Kasumi-1 (cell line): ENCODE measurements around the gene BLVRB.
A peak's percentile ranks its signal among the peaks of the same experiment; 100 is the strongest.
"Not testable (repeated sequence)": the region's sequence is repeated elsewhere in the genome, so short reads cannot be mapped to it uniquely, and the experiment has no call there.

ENCODE experiments used
- DNase-seq, 2 experiments: peaks; one replicate each; lab custom pipeline; 2025; lab: John Stamatoyannopoulos, UW

BLVRB gene

DNA sequence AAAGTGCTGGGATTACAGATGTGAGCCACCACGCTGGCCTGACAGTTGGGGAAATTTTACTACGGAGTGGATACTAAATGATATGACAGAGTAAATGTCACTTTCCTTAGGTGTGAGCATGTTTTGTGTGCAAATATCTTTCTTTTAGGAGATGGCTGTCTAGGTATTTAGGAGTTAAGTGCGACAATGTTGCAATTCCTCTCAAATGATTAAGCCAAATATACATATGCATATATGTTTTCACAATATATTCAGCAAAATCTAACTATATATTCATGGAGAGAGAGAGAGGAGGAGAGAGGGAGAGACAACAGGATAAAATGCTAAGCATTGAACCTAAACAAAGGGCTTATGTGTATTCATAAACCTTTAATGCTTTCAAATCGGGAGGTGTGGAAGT lies 16.0 kb downstream of the BLVRB start:
- DNase-seq = no peak

DNA sequence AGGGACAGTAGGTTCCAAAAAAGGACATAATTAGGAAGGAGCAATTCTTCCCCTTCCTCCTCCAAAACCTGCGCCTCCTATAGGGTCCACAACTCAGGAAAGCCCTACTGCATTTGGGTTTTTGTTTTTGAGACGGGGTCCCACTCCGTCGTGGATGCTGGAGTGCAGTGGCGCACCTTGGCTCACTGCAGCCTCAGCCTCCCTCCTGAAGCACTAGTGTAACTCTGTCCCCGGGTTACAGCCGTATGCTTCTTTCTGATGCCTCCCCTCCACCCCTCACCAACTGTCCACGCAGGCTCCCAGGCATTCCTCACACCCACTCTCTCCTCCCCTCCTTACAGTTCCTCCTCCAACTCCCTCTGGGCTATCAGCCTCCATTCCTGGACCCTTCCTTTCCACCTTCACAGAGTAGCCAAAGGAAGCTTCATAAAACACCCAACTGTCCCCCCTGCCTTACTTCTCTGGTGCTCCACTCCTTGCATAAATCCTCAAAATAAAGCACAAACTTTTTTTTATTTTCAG lies 19.2 kb downstream of the BLVRB start:
- no peak for DNase-seq

DNA sequence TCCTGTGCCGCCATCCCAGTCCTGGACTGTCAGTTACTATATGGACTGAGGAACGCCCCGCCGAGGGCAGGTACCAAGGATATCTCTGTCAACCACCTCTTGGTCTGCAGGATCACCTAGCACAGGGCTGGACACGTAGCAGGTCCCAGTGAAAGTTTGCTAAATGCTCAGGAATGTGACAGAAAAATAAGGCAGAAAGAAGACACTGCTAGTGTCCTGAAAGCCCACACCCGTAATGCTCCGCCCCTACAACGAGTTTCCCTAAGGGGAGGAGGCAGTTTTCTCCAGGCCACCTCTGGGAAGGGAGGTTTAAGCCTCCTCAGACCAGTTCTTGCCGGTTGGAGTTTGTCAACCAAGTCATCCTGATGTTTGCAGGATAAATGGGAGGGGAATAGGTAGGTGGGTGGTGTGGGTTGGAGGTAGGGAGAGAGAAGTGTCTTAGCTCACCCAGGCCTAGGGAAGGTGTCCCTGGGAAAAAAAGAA lies 19.7 kb downstream of the BLVRB start:
- no peak for DNase-seq

DNA sequence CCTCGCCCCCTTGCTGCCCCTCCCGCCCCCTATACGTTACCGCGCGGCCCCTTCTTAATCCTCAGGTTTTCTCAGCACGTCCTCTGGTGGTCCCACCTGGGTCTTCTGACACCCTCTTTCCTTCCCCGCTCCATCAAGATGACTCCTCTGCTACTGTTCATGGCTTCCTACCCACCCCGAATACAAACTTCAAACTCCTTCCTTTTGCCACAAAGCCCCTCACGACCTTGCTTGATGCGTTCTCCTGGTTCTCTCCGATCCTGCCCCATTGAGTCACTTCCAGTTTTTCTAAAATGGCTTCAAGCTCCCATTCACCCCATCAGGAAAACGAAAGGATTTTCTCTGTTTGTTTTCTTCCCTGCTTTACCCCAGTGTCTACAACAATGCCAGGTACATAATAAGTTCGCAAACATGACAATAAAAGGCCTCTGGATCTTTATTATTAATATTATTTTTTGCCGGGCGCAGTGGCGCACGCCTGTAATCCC lies 20.7 kb downstream of the BLVRB start:
- no peak for DNase-seq

DNA sequence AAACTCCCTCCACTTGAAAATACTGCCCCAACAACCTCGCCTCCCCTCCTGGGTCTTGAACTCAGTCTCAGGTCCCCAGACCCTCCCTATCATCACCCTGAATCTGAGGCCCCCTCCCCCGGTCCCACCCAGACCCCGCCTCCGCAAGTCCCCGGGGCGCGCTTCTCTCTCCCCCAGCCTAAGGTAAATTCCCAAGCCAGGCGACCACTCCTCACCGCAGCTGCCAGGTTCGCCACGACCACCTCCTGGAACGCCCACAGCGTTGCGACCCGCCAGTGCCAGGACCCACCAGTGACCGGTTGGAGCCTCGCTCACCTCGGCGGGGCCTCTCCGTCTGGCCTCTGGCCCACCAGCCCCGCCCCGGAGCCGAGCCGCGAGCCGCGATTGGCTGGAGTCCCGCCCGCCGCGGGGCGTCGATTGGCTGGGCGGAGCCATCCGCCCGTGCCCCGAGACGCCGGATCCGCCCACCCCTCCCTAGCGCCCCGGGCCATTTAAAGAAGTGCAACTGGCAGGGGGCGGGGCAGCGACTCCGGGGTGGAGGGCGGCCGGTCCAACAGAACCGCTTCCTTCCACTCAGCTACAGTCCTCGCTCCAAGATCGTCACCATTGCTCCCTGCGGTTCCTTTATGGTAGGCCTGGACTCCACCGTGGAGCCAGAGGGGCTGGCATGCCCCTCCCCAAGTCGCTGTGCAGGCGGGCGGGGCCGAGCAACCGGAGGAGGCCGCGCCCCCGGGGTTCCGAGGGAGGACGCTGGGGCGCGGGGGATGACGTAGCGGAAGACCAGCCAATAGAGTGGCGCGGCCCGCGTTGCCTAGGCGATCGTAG lies 21.3 kb downstream of the BLVRB start, which contains the start of gene SERTAD3:
SERTAD3 (minus strand) TSS at position 336 of the 825 bp plus-strand sequence. CDS start 2,255 bp downstream, outside the sequence.
- DNase-seq = peak; percentile 90 to 92

DNA sequence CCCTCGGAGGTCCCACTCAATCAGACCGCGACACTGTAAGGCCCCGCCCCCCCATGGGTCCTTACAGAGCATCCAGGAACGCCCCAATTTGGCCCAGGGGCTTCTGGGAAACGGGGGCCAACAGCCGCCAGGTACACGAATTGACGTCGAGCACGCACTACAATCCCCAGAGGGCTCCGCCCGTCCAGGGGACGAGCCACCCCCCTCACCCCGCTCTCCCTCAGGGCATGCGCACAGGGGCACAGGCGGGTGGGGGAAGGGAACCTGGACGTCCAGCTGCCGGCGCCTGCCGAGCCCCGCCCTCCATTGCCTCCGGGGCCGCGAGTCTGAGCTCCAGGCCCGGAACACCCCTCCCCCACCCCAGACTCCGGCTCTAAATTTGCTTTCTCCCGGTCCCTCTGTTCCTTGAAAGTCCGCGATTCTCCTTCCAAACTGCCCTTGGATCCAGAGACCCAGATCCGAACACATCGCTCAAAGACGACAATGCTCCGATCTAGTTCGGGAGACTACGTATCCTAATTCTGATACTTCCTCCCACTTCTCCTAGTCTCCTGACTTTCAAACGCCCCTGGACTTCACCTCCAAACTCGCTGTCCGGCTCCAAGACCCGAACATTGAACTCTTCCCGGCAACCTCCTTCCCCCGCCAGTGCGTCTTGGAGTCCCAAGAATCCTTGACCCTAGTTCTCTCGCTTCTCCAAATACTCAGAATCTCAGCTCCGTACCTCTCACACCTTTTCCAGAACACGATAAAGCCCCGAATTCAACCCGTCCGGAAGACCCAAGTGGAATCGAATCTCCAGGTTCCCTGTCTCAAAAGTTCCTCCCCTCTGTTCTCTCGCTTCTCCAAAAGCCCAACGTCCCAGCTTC lies 22.2 kb downstream of the BLVRB start:
- DNase-seq = peak; percentile 98 to 99

DNA sequence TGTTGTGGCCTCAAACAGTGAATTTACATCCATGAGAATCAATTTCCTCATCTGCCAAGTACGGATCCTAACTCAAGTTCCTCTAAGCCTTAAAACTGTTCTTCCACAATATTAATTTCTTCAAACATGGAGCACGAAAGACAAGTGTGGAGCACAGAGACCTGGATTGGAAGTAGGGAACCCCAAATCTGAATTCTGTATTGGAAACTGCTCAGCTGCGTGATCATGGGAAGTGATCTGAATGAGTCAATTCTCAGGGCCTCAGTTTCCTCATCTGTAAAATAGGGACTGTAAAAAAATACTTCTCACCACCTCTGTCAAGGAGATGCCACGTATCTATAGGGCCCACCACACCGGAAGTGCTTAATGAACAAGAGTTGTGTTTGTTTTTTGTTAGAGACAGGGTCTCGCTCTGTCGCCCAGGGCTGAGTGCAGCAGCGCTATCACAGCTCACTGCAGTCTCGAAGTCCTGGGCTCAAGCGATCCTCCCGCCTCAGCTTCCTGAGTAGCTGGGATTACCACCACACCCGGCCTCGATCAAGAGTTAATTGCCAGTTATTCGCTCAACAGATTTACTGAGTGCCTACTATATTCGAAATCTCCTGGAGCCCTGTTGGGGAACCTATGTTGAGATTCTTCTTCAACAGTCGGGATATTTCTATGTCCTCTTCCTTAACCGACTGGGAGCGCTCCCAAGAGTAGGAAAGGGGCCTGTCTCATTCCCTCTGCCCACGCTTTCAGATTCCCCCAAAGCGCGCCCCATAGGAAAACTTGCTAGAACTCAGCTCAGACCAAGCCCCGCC lies 23.0 kb downstream of the BLVRB start:
- DNase-seq = no peak

DNA sequence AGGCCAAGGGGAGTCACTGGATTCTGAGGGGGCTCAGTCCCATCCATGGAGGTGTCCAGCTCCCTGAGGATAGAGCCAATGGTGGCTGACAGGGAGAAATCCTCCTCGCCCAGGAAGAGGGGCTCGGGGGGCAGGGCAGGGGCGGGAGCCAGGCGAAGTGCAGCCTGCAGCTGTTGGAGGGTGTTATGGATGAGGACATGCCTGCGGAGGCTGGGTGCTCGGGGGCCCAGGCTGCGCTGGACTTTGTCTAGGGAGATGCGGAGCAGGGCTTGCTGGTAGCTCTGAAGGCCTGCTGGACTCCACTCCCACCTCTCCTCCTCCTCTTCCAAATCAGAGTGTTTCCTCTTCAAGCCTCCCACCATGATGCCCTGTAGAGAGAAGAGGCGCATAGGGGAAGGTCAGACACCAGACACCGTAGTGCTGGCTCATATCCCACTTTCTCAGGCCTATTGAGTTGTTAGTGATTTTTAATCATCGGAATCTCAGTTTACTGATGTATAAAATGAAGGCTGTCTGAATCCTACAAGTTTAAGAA lies 23.8 kb downstream of the BLVRB start:
- DNase-seq = no peak

DNA sequence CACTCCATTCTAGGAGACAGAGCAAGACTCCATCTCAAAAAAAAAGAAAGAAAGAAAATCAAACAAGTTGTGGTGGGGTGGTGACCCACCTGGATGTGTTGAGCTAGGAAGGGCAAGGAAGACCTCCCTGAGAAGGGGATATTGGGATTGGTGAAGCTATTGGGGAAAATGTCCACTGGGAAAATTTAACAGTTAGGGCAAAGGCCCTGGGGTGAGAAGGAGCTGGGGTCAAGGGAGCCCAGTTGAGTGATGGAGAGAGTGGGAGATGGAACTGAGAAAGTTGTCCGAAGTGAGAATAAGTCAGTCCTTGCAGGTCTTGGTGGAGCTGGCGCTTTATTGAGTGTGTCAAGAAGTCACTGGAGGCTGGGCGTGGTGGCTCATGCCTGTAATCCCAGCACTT lies 27.3 kb downstream of the BLVRB start:
- DNase-seq = no peak

DNA sequence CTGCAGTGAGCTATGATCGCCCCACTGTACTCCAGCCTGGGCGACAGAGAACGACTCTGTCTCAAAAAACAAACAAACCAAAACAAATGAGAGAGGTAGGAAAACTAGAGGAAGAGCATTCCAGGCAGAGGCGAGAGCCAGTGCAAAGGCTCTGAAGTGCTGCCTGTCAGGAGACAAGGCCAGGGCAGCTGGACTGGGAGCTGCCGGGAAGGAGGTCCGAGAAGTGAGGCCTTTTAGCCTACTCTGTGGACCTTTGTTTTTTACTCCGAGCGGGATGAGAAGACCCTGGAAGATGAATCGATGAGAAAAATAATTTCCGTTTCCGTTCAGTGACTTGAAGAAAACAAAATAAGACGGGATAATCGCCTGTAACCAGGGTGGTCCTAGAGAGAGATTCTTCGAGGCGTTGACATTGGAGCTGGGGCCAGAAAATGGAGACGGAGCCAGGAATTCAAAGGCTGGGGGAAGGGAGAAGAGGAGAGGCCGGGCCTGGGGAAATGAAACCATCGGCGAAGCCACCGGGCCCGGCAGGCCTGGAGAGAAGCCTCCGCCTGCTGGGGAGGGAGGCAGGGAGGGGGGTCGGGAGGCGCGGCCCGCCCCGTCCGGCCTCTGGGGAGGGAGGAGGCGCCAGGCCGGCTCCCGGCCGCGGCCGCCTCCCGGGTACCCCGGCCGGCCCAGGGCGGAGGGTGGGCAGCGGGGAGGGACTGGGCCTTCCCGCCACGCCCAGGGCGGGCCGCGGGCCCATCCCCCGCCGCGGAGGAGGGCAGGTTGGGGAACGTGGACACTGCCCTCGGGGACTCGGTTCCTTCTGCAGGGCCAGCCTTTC lies 31.9 kb downstream of the BLVRB start:
- peak; percentile 11 to 38 for DNase-seq

DNA sequence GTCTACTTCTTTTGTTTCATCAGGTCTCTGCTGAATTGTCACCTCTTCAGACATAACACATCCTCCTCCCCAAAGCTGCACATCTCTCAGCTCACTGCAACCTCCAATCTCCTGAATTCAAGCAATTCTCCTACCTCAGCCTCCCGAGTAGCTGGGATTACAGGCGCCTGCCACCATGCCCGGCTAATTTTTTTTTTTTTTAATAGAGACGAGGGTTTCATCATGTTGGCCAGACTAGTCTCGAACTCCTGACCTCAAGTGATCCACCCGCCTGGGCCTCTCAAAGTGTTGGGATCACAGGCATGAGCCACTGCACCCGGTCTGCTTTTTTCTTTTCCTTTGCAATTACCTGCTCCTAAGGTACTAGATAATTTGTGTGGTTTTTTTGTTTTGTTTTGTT lies 32.8 kb downstream of the BLVRB start:
- DNase-seq = not testable (repeated sequence)

DNA sequence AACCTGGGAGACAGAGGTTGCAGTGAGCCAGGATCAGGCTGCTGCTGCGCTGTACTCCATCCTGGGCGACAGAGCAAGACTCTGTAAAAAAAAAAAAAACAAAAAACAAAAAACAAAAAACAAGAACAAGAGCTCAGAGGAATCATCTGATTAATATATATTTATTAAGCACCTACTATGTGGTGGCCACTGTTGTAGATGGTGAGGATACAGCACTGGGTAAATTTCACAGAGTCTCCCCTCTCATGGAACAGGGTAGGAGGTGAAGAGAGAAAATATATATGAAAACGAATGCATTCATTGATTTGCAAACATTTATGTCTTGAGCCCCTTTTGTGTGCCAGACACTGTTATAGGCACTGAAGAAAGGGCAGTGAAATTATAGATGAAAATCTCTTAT lies 33.8 kb downstream of the BLVRB start:
- DNase-seq = no peak

DNA sequence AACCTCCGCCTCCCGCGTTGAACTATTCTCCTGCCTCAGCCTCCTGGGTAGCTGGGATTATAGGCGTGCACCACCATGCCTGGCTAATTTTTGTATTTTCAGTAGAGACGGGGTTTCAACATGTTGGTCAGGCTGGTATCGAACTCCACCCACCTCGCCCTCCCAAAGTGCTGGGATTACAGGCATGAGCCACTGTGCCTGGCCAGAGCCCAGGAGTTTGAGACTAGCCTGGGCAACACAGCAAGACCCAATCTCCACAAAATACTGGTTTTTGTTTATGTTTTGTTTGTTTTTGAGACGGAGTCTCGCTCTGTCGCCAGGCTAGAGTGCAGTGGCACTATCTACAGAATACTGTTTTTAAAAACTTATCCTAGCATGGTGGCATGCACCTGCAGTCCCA lies 35.3 kb downstream of the BLVRB start:
- not testable (repeated sequence) for DNase-seq

DNA sequence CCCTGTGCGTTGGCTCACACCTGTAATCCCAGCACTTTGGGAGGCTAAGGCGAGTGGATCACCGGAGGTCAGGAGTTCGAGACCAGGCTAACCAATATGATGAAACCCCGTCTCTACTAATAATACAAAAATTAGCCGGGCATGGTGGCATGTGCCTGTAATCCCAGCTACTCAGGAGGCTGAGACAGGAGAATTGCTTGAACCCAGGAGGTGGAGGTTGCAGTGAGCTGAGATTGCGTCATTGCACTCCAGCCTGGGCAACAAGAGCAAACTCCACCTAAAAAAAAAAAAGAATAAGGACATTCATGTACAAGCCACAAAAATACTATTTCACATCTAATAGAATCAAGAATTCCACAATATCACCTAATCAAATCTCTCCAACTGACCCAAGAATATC lies 37.3 kb downstream of the BLVRB start:
- not testable (repeated sequence) for DNase-seq

DNA sequence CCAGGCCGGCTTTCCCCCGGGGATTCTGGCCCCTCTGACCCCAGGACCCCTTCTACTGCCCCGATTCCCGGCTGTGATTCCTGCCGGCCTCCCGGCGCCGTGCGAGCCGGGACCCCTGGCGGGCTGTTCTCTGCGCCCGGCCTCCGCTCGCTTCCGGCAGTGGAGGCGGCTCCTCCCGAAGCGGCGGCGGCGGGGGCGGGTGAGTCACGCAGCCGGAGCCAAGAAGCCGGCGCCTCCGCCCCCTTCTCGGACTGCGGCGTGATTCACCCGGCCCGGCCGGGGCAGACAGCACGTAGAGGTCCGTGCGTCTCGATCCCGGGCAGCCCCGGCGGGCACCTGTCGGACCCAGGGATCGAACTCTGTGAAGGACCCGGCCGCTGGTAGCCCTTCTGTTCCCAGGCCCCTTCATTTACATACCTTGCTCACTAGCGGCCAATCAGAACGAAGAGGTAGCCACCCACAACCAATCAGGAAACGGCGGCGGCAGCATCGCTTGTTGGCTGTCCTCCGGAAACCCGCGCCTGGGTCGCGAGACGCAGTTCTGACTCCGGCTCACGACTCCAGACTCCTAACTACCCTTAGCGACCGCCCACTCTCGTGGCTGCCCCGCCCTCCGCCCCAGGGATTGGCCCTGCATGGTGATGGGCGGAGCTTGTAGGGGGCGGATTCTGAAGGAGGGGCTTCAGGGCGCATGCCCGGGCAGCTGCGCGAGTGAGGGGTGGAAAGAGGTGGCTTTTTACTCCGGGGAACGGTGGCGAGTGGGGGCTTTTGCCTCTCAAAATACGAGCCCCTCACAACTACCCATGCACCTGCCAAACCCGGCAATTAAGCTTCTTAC lies 39.9 kb downstream of the BLVRB start, which contains the start of gene SERTAD1:
SERTAD1 (minus strand) TSS at position 543 of the 838 bp plus-strand sequence. CDS start 2,446 bp downstream, outside the sequence.
- peak; percentile 99 for DNase-seq

DNA sequence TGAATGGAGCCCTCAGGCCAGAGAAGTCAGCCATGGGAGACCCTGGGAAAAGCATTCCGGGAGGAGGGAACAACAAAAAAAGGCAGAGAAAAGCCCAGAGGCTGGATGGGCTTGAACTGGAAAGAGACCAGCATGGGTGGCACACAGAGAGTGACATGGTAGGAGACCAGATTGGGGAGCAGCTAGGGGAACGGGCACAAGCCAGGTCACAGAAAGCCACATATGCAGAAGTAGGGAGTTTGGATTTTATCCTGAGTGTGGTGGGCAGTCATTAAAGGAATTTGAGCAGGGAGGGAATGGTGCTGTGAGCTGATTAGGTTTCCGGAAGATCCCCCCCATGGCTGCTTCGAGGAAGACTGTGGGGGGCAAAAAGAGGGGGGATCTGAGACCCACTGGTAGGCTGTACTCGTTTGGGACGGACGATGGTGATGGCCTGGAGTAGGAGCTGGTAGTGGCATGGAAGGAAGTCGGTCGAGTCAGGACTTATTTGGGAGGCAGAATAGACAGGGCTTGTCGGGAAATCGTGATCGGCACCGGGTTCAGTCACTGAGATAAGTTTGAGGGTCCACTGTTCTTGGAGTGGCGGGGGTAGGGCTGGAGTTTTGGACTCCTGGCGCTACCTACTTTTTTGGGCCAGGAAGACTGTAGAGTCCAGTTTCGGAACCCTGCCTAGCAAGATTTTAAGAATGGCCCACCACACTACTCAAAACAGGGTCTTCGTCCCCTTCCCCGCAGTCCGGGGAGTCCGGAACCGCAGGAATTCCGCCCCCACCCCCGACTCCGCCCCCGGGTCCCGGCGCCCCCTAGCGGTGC lies 40.7 kb downstream of the BLVRB start:
- DNase-seq = peak; percentile 29 to 41

DNA sequence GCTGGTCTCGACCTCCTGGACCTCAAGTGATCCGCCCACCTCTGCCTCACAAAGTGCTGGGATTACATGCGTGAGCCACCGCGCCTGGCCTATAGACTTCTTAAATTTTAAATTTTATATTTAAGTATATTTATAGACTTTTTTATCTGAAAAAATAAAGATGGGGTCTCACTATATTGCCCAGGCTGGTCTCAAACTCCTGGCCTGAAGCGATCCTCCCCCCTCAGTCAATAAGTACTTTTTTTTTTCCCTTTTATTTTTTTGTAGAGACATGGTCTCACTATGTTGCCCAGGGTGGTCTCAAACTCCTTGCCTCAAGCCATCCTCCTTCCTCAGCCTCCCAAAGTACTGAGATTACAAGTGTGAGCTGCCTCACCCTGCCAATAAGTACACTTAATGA lies 41.6 kb downstream of the BLVRB start:
- no peak for DNase-seq
